Keratinocyte (primary cell): Measurements from ENCODE around the gene GOLGA5. TPM values are rescaled to one million over a fixed set of nuclear protein-coding genes. Genes with fewer than 3 reads are reported as not detected.
A peak's percentile ranks its signal among the peaks of the same experiment; 100 is the strongest.
"Not testable (repeated sequence)": the region's sequence is repeated elsewhere in the genome, so short reads cannot be mapped to it uniquely, and the experiment has no call there.

Experiments
- DNase-seq: peaks from one replicate; pipeline ENCODE4 v3.0.0-alpha.2; 2011; ENCODE audit warnings: low read depth, missing footprints, low spot score
- FAIRE-seq: peaks from 2 replicates; lab custom pipeline; 2011; peaks lifted over from hg19 to GRCh38; lab: Jason Lieb, UNC
- H2AFZ ChIP-seq: 2 replicates; pipeline ENCODE4 v1.6.0; 2012; ENCODE audit warnings: low read length, control low read depth, inconsistent platforms; ENCODE audit not compliant: control insufficient read depth
- H3K27ac ChIP-seq: 2 replicates; pipeline ENCODE4 v1.5.1; 2011; ENCODE audit warnings: low read length; ENCODE audit not compliant: control insufficient read depth, insufficient read depth
- H3K27me3 ChIP-seq: 3 replicates; pipeline ENCODE4 v1.6.0; 2011; ENCODE audit warnings: low read length; ENCODE audit not compliant: control insufficient read depth, insufficient read depth; ENCODE audit errors: extremely low read depth
- H3K36me3 ChIP-seq, 2 experiments: 2 replicates in 1 of 2; 3 replicates in 1 of 2; pipeline ENCODE4 v1.5.1; 2011; ENCODE audit warnings: low read length in 2 of 2, mild to moderate bottlenecking in 1 of 2; ENCODE audit not compliant: control insufficient read depth in 2 of 2, insufficient read depth in 2 of 2; ENCODE audit errors: extremely low read depth in 1 of 2
- H3K4me1 ChIP-seq: 3 replicates; pipeline ENCODE4 v1.5.1; 2011; ENCODE audit warnings: low read length; ENCODE audit not compliant: control insufficient read depth, insufficient read depth; ENCODE audit errors: extremely low read depth
- H3K4me2 ChIP-seq: 3 replicates; pipeline ENCODE4 v1.6.0; 2011; ENCODE audit warnings: low read depth, low read length; ENCODE audit not compliant: control insufficient read depth, insufficient read depth; ENCODE audit errors: extremely low read depth
- H3K4me3 ChIP-seq, 3 experiments: fragments of 200-600 bp in 1 of 3; sonication (generic) in 1 of 3; 2 replicates in 2 of 3; 3 replicates in 1 of 3; pipeline ENCODE4 v1.5.1; 2011 to 2016; ENCODE audit warnings: low read length in 3 of 3, mild to moderate bottlenecking in 3 of 3, control low read depth in 2 of 3, inconsistent platforms in 1 of 3, low read depth in 1 of 3, mixed read lengths in 1 of 3, mixed run types in 1 of 3, moderate library complexity in 1 of 3; ENCODE audit not compliant: control insufficient read depth in 2 of 3, insufficient read depth in 2 of 3; ENCODE audit errors: extremely low read depth in 1 of 3
- H3K79me2 ChIP-seq: 2 replicates; pipeline ENCODE4 v1.6.0; 2012; ENCODE audit warnings: low read length; ENCODE audit not compliant: control insufficient read depth, insufficient read depth
- H3K9ac ChIP-seq: 3 replicates; pipeline ENCODE4 v1.6.0; 2011; ENCODE audit warnings: low read length; ENCODE audit not compliant: control insufficient read depth, insufficient read depth; ENCODE audit errors: extremely low read depth
- H3K9me1 ChIP-seq: 3 replicates; pipeline ENCODE4 v1.6.0; 2011; ENCODE audit warnings: low read length; ENCODE audit not compliant: control insufficient read depth, insufficient read depth; ENCODE audit errors: extremely low read depth
- H3K9me3 ChIP-seq: 2 replicates; pipeline ENCODE4 v1.5.1; 2012; ENCODE audit warnings: low read depth, low read length; ENCODE audit not compliant: control insufficient read depth
- H4K20me1 ChIP-seq: 3 replicates; pipeline ENCODE4 v1.6.0; 2011; ENCODE audit warnings: low read length; ENCODE audit not compliant: control insufficient read depth, insufficient read depth; ENCODE audit errors: extremely low read depth
- EZH2 ChIP-seq: IDR thresholded peaks from one replicate; pipeline ENCODE4 v1.6.1; 2012; ENCODE audit warnings: inconsistent platforms, mild to moderate bottlenecking, low read length, moderate library complexity
- dilution Hi-C: fragments of 300-500 bp; cut with MboI; formaldehyde crosslinking; loops from one replicate; pipeline ENCODE4 v1.7.0; 2020; ENCODE audit warnings: low sequenced_read_pairs; ENCODE audit not compliant: extremely low pct_ligation_motif_present
- polyA plus RNA-seq, 5 experiments: library from polyadenylated mRNA; depleted of rRNA in 3 of 5; stranded (reverse) in 3 of 5; stranded (forward) in 1 of 5; unstranded in 1 of 5; fragments of >200 nt; gene quantifications; 1 replicate in 1 of 5; 2 replicates in 3 of 5; 3 replicates in 1 of 5; pipeline versions ENCODE4 v1.2.1 to v1.2.3, GENCODE V29; 2011 to 2012; ENCODE audit warnings: missing spikeins in 2 of 5, low read depth in 1 of 5, low replicate concordance in 1 of 5
- TF ChIP-seq, protein P1 (sequence below), 3 experiments: IDR thresholded peaks in 1 of 3; conservative IDR thresholded peaks in 1 of 3; optimal IDR thresholded peaks in 1 of 3; 2 replicates in 2 of 3; 3 replicates in 1 of 3; pipeline versions ENCODE3 to v1.5.1; 2011; ENCODE audit warnings: low read length in 3 of 3, mild to moderate bottlenecking in 3 of 3, moderate library complexity in 2 of 3, control low read depth in 1 of 3, inconsistent platforms in 1 of 3; ENCODE audit not compliant: insufficient read depth in 2 of 3; ENCODE audit errors: extremely low read depth in 1 of 3

GOLGA5 gene
- polyA plus RNA-seq, 1 donor (not counting 4 experiments of a cell fraction or from before 2014, with no cell fraction given), result 37.8 TPM

DNA sequence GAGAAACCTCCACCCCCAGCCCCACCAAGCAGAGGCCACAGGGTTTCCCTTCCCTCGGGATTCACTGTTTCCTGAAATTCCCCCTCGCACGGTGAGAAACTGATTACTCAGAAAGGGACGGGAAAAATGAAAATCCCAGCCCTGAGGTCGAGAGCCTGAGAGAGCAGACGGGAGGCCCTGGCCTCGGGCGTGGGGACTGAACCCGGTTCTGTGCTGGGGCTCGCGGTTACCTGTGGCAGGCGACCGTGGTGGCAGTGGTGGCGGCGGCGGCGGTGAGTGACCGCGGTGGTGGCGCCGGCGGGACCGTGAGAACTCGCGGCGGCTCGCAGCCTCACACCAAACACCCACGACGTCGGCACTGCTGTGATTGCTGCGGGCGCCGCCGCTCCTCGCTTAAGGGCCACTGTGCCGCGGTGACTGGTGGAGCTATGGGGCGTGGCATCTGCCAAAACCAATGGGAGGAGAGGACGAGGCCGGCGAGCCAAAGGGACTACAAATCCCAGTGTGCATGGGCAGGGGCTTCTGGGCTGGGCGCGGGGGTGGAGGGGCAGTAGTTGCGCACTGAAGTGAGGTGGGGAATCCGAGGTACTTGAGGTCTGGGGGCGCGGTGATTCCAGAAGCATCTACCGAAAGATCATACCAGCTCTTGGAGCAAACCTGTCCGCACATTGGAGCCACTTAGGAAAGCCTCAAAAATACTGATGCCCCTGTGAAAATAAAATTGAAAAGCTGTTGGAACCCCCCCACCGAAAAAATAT is 45.7 kb upstream of the GOLGA5 start, which contains the start of gene LGMN:
Gene LGMN (minus strand): TSS at position 369 of the 758 bp plus-strand sequence. CDS start 15,841 bp downstream, outside the sequence.
- DNase-seq, result peak; percentile 21
- dilution Hi-C loops, result no loop called here

DNA sequence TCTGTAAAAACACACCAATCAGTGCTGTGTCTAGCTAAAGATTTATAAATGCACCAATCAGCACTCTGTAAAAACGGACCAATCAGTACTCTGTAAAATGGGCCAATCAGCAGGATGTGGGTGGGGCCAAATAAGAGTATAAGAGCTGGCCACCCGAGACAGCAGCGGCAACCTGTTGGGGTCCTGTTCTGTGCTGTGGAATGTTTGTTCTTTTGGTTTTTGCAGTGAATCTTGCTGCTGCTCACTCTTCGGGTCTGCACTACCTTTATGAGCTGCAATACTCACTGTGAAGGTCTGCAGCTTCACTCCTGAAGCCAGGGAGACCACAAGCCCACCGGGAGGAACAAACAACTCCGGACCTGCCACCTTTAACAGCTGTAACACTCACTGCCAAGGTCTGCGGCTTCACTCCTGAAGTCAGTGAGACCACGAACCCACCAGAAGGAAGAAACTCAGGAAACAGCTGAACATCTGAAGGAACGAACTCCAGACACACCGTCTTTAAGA is 43.8 kb upstream of the GOLGA5 start:
- H3K27ac ChIP-seq, H3K9me1 ChIP-seq, H3K9ac ChIP-seq, FAIRE-seq, H4K20me1 ChIP-seq, H3K4me2 ChIP-seq, H2AFZ ChIP-seq, dilution Hi-C loops, H3K4me1 ChIP-seq, H3K79me2 ChIP-seq, H3K4me3 ChIP-seq, H3K27me3 ChIP-seq, H3K9me3 ChIP-seq, DNase-seq, H3K36me3 ChIP-seq: not testable (repeated sequence)

More for the DNA sequence above, 45.7 kb upstream of the GOLGA5 start, which contains the start of gene LGMN:
- H3K4me3 ChIP-seq, result peak within 1 kb of the TSS; percentile 80 to 93 (median 83)
- H2AFZ ChIP-seq, result peak within 1 kb of the TSS; percentile 88
- peak within 1 kb of the TSS; percentile 80 for H3K27ac ChIP-seq
- H3K9me3 ChIP-seq, result no peaks in the 10 kb centered on the region
- peaks cover 9% of the 10 kb centered on the region for H3K79me2 ChIP-seq
- no peaks in the 10 kb centered on the region for H4K20me1 ChIP-seq
- peak within 1 kb of the TSS; percentile 99 for H3K4me2 ChIP-seq
- H3K27me3 ChIP-seq, result no peaks in the 10 kb centered on the region
- FAIRE-seq, result peak; percentile 5
- no peak for TF ChIP-seq EZH2
- TF ChIP-seq, protein P1, sequence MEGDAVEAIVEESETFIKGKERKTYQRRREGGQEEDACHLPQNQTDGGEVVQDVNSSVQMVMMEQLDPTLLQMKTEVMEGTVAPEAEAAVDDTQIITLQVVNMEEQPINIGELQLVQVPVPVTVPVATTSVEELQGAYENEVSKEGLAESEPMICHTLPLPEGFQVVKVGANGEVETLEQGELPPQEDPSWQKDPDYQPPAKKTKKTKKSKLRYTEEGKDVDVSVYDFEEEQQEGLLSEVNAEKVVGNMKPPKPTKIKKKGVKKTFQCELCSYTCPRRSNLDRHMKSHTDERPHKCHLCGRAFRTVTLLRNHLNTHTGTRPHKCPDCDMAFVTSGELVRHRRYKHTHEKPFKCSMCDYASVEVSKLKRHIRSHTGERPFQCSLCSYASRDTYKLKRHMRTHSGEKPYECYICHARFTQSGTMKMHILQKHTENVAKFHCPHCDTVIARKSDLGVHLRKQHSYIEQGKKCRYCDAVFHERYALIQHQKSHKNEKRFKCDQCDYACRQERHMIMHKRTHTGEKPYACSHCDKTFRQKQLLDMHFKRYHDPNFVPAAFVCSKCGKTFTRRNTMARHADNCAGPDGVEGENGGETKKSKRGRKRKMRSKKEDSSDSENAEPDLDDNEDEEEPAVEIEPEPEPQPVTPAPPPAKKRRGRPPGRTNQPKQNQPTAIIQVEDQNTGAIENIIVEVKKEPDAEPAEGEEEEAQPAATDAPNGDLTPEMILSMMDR (optimal IDR thresholded peaks at IDR 0.05 in 1 of 3, IDR thresholded peaks at IDR 0.05 in 1 of 3, conservative IDR thresholded peaks at IDR 0.05 in 1 of 3; ENCODE audit: extremely low read depth in 1 of 3, insufficient read depth in 2 of 3, low read length in 3 of 3), result no peak
- H3K36me3 ChIP-seq, result no peaks in the 10 kb centered on the region
- peaks cover 5% of the 10 kb centered on the region for H3K4me1 ChIP-seq
- peak within 1 kb of the TSS; percentile 92 for H3K9ac ChIP-seq
- no peaks in the 10 kb centered on the region for H3K9me1 ChIP-seq
